Measurements from ENCODE around the gene SLX9.

SLX9 gene

DNA sequence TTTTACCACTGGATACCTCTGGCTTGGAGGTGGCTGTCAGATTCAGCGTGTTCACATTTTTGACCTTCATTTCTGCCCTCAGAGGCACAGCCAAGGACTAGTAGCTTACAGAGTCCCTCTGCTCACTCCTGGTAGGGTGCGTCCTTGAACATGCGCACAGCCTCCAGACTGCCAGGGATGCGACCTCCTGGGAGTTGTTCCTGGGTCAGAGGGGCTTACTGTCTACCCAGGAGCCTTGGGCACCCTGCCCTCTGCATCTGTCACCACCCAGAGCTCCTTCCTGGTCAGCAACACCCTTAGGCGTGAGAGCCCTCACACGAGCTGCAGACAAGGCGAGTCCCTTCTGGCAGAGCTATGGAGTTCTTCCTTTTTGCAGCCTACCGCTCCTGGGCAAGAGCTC lies 1.7 kb downstream of the SLX9 start:
- no peaks in the 10 kb centered on the region for H3K36me3 Mint-ChIP-seq
- H3K9me3 Mint-ChIP-seq (ENCODE audit: low read depth) = no peaks in the 10 kb centered on the region
- H3K4me1 Mint-ChIP-seq (ENCODE audit: low read depth) = peaks cover 42% of the 10 kb centered on the region
- peak overlapping the region; percentile 96 for H3K4me3 Mint-ChIP-seq
- H3K27ac Mint-ChIP-seq = no peak overlapping the region
- no peaks in the 10 kb centered on the region for H3K27me3 Mint-ChIP-seq

DNA sequence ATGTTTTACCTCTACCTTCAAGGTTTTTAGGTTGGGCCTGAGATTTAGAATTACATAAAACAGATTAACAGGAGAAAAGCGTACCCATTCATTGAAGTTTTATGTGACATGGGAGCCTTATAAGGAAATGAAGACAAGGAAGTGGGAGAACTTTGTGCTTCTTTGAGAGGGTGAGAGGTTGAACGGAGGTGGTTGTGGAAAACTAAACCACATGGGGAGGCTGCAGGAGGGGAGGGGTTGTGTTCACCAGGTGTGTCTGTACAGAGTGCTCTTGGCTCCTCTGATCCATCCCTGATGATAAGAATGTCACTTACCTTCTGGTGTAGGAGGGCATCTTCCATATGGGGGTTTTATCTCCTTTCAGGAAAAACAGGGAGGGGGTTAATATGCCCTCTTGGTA lies 2.7 kb downstream of the SLX9 start:
- Mint-ChIP-seq H3K36me3 (no peaks in the 10 kb centered on the region), H3K4me1 (ENCODE audit: low read depth) (peaks cover 44% of the 10 kb centered on the region), H3K4me3 (peak overlapping the region; percentile 96), H3K9me3 (ENCODE audit: low read depth) (no peaks in the 10 kb centered on the region), H3K27ac (no peak overlapping the region), H3K27me3 (no peaks in the 10 kb centered on the region)

DNA sequence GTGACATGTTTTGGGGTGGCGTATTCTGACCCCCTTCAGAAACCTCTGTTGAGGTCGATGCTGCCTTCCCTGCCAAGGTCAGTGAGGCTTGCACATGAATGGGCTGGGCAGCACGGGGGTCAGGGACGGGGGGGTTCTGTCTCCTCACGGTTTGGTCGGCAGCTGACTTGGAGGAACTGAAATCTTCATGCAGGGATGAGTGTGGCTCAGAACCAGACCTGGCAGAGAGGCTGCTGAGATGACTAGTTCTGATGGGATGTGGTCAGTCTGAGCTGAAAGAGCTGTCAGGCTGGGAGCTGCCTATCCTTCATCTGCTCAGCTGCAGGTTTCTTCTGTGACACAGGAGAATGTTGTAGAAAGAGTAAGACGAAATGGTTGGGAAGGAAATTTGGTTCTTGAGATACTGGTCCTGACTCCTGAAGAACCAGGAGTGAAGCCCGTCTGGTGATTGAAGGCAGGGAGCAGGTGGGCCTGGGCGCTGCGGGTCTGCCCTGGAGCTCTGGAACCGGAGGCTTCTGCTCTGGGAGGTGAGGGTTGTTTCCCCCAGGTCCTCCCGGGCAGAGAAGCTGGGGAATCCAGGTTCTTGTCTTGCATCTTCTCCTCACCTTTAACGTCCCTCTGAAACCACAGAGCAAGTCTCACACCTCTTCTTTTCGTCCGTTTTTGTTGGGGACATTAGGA lies 3.3 kb downstream of the SLX9 start:
- no peaks in the 10 kb centered on the region for H3K36me3 Mint-ChIP-seq
- no peaks in the 10 kb centered on the region for H3K27me3 Mint-ChIP-seq
- H3K27ac Mint-ChIP-seq = no peak overlapping the region
- H3K4me1 Mint-ChIP-seq (ENCODE audit: low read depth) = peaks cover 44% of the 10 kb centered on the region
- H3K9me3 Mint-ChIP-seq (ENCODE audit: low read depth) = no peaks in the 10 kb centered on the region
- peak overlapping the region; percentile 20 for H3K4me3 Mint-ChIP-seq

DNA sequence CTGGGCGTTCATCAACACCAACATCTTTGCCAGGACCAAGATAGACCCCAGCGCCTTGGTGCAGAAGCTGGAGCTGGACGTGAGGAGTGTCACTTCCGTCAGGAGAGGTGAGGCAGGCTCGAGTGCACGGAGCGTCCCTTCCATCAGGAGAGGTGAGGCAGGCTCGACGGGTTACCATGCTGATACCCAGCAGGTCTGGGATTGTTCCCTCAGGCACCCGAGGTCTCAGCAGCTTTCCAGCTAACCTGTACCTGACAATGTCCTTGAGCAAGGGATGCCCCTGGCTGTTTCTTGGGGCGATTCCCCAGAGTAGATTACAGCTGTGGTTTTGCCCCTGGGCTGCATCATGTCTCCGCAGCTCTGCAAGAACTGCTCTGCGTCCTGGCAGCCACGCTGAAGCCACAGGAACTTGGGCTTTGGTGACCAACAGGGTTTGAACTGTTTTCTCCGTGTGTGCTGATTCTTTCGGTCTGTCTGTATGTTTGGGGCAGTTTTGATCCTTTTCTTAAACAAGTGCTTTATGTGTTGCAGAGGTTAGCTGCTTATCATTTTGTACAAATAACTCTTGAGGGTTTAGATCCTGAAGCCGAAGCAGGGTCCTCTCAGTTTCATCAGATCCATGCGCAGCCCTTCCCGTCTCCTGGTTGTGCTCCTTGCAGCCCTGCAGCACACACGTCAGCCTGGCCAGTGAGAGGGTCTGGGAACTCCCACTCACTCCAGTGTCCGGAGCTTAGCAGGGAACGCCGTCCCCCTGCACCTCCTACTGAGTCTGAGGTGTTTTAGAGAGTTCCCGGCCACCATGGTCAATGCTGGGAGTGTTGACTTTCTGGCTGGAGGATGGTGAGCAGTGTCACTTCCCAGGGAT lies 4.1 kb downstream of the SLX9 start:
- H3K9me3 Mint-ChIP-seq (ENCODE audit: low read depth) = no peaks in the 10 kb centered on the region
- no peaks in the 10 kb centered on the region for H3K27me3 Mint-ChIP-seq
- H3K4me3 Mint-ChIP-seq = no peak overlapping the region
- peaks cover 44% of the 10 kb centered on the region for H3K4me1 Mint-ChIP-seq (ENCODE audit: low read depth)
- no peak overlapping the region for H3K27ac Mint-ChIP-seq
- H3K36me3 Mint-ChIP-seq = no peaks in the 10 kb centered on the region

DNA sequence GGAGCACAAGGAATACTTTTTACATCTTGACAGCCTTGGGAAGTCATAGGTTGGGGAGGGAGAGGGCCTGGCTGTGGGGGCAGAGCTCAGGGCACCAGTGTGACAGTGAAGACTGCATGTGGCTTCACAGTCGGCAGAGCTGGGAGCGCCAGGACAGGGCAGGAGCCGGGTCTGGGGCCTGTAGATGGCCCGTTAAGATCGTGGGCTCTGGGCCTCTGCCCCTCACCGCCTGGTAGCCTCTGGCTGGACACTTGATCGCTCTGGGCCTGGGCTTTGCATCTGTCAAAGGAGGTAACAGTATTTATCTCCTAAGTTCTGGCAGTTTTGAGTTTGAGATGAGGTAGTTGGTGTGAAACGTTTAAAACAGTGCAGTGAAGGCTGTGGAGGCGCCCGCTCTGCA lies 4.8 kb downstream of the SLX9 start:
- no peak overlapping the region for H3K4me3 Mint-ChIP-seq
- H3K27ac Mint-ChIP-seq = no peak overlapping the region
- no peaks in the 10 kb centered on the region for H3K36me3 Mint-ChIP-seq
- H3K27me3 Mint-ChIP-seq = no peaks in the 10 kb centered on the region
- H3K9me3 Mint-ChIP-seq (ENCODE audit: low read depth) = no peaks in the 10 kb centered on the region
- peaks cover 43% of the 10 kb centered on the region for H3K4me1 Mint-ChIP-seq (ENCODE audit: low read depth)

DNA sequence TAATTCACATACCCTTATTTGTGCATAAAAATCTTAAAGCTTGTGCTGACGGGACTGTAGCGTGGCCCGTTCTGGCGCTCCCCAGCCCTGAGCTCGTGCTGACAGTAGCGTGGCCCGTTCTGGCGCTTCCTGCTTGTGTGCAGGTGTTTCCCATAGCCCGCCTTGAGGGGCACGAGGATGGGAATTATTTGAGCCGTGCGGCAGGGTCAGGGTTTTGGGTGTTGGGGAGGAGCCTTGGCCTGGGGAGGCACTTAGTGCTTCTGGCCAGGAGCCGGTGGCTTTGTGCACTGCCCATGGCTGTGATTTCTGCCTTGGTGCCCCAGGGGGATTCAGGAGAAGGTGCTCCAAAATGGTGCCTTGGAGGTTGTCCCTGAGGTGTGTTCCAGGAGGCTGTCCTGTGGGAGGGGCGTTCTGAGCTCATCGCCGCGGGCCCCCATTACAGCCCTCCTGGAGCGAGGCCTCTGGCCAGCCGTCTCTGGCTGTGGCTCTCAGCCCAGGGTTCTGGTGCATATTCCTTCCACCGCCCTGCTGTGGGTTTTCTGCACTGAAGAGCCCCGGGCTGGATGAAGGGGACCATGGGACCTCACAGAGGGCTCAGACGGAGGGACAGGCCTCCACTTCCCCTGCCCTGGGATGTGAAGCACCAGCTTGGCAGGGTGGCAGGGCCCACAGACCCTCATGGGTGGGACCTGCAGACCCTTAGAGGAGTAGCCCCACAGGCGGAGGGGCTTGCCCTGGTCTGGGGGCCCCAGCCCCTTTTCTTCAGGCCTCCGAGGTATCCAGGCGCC lies 6.6 kb downstream of the SLX9 start:
- H3K9me3 Mint-ChIP-seq (ENCODE audit: low read depth) = no peaks in the 10 kb centered on the region
- no peaks in the 10 kb centered on the region for H3K36me3 Mint-ChIP-seq
- no peak overlapping the region for H3K27ac Mint-ChIP-seq
- H3K4me3 Mint-ChIP-seq = no peak overlapping the region
- no peaks in the 10 kb centered on the region for H3K27me3 Mint-ChIP-seq
- H3K4me1 Mint-ChIP-seq (ENCODE audit: low read depth) = peaks cover 36% of the 10 kb centered on the region

DNA sequence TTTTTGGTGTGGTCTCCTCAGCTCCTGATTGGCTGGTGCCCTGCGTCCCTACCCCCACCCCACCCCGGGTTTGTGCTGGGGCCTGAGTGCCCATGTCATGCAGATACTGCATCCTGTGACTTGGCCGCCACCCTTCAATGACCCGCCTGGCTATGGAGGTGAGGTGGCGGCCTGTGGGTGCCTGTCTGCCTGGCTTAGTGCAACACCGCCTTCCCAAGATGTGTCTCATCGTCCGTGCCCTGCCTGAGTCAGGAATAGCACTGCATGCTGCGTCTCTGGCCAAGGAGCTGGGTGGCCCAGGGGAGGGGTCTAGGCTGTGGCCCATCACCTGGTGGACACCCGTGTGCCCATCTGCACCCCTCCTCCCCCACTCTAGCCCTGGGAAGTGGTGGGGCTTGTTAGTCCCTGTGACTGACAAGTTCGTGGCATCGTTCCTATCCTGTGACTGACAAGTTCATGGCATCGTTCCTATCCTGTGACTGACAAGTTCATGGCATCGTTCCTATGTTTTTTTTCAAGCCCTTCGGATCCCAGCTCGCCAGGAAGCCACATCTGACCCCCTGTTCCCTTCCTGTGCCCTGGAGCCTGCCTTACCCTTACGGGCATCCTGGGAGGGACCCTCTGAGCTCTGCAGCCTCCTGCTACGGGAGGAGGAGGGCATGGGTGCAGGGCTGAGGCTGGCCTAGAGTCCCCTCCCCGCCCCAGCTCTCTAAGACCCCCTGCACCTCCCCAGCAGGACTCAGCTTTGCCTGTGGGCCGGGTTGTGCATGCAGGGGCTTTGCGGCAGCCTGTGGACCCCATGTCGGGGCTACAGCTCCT lies 7.5 kb downstream of the SLX9 start:
- H3K27ac Mint-ChIP-seq = no peak overlapping the region
- no peaks in the 10 kb centered on the region for H3K27me3 Mint-ChIP-seq
- H3K9me3 Mint-ChIP-seq (ENCODE audit: low read depth) = no peaks in the 10 kb centered on the region
- H3K36me3 Mint-ChIP-seq = no peaks in the 10 kb centered on the region
- peaks cover 27% of the 10 kb centered on the region for H3K4me1 Mint-ChIP-seq (ENCODE audit: low read depth)
- H3K4me3 Mint-ChIP-seq = no peak overlapping the region

DNA sequence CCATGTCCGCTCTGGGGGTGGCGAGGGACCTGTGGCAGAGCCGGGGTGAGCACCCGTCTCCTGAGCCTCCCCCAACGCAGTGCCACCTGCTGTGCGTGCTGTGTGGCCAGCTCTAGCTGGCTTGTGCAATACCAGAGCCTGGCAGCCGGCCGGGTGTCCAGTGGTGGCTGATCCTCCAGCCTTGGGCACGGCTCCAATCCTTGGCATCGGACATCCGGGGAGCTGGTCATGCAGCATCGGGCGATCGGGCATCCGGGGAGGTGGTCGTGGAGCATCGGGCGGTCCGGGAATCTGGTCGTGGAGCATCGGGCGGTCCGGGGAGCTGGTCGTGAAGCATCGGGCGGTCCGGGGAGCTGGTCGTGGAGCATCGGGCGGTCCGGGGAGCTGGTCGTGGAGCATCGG lies 8.1 kb downstream of the SLX9 start:
- Mint-ChIP-seq H3K36me3 (no peaks in the 10 kb centered on the region), H3K4me1 (ENCODE audit: low read depth) (peaks cover 23% of the 10 kb centered on the region), H3K27me3 (no peaks in the 10 kb centered on the region), H3K9me3 (ENCODE audit: low read depth) (no peaks in the 10 kb centered on the region), H3K27ac (no peak overlapping the region), H3K4me3 (no peak overlapping the region)

DNA sequence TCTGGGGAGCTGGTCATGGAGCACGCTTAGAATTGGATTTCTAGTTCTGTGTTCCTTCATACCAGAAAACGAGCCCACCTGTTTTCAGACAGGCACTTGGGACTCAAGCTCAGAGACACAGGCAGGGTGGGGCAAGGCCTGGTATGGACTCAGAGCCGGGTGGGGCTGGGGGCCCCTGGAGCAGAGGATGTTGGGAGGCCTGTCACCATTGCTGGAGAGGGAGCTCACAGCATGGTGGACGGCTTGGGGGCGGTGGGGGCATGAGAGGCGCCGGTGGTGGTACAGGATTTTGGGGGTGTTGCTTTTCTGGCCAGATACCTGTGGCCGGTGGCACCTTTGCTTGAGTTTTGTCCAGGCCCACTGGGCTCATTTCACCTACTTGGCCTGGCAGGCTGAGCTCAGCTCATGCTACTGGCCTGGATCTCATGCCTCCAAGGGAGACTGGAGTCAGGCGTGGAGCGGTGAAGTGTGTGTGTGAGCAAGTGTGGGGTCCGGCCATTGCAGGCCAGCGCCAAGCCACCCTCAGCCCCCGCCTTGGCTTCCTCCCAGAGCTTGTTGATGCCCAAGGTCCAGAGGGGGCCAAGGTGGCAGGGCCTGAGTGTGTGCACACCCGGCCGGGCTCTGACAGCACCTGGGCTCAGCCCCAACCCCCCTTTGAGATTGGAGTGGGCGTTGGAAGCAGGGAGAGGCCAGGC lies 8.7 kb downstream of the SLX9 start:
- Mint-ChIP-seq H3K4me1 (ENCODE audit: low read depth) (peaks cover 18% of the 10 kb centered on the region), H3K36me3 (no peaks in the 10 kb centered on the region), H3K4me3 (no peak overlapping the region), H3K9me3 (ENCODE audit: low read depth) (no peaks in the 10 kb centered on the region), H3K27me3 (no peaks in the 10 kb centered on the region), H3K27ac (no peak overlapping the region)

DNA sequence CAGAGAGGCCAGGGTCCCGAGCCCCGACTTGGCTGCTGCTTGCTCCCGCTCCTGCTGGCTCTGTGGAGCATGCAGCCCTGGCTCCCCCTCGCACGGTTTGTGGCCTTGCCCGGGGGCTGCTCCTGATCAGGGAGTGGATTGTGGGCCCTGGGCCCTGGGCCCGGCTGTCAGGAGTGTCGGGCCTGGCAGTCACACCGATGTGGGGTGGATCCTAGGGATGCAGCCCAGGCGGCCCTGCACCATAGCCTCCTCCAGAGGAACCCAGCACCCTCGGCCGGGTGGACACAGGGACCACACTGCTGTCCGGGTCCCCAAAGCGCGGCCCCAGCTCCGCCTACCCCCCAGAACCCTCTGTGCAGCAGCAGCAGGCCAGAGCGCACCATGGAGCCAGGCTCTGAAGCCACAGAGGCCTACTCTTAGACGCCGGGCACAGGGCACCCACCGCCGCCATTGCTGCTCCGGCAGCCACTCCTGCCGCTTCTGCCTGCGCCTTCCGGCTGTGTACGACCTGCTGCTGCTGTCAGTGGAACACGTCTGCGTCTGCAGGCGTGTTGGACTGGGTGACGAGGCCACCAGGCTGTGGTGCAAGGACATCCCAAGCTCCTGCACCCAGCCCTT lies 9.4 kb downstream of the SLX9 start:
- Mint-ChIP-seq H3K9me3 (ENCODE audit: low read depth) (no peaks in the 10 kb centered on the region), H3K27me3 (no peaks in the 10 kb centered on the region), H3K36me3 (no peaks in the 10 kb centered on the region), H3K27ac (no peak overlapping the region), H3K4me1 (ENCODE audit: low read depth) (peaks cover 19% of the 10 kb centered on the region), H3K4me3 (no peak overlapping the region)

DNA sequence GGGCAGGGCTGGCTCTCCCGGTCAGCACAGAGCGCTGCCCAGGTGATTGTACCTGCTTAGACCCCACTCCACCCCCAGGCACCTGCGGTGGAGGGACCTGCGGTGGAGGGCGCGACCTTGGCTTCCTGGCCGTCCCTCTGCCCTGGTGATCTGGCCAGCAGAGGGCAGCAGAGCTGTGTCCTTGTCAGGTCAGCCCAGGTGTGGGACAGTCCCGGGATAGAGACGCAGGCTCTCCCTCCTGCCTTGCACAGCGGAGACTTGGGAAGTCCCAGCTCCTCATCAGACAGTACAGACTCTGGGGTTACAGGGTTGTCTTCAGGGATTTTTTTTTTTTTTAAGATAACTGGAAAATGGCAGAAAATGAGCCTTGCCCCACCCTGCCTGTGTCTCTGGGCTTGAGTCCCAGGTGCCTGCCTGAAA lies 10.0 kb downstream of the SLX9 start:
- H3K27ac Mint-ChIP-seq = no peak overlapping the region
- no peaks in the 10 kb centered on the region for H3K27me3 Mint-ChIP-seq
- no peaks in the 10 kb centered on the region for H3K36me3 Mint-ChIP-seq
- peaks cover 18% of the 10 kb centered on the region for H3K4me1 Mint-ChIP-seq (ENCODE audit: low read depth)
- no peak overlapping the region for H3K4me3 Mint-ChIP-seq
- H3K9me3 Mint-ChIP-seq (ENCODE audit: low read depth) = no peaks in the 10 kb centered on the region

DNA sequence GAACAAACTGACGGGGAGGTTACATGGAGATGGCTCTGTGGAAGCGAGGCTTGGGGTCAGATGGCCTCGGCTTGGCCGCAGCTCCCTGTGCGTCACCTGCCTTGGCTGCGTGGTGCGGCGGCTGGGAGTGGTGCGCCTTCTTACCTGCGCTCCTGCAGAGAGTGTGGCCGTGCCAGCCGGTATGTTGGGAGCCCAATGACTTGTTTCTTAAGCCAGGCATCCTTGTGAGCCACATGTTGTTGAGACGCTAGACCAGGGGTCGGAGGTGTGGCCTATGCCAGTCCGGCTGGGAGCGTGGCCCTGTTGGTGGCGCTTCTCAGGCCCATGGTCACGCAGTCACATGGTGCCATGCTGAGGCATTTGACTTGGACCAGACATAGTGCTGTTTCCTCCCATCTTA lies 10.5 kb downstream of the SLX9 start:
- no peaks in the 10 kb centered on the region for H3K36me3 Mint-ChIP-seq
- no peak overlapping the region for H3K27ac Mint-ChIP-seq
- no peak overlapping the region for H3K4me3 Mint-ChIP-seq
- H3K27me3 Mint-ChIP-seq = no peaks in the 10 kb centered on the region
- peaks cover 16% of the 10 kb centered on the region for H3K4me1 Mint-ChIP-seq (ENCODE audit: low read depth)
- no peaks in the 10 kb centered on the region for H3K9me3 Mint-ChIP-seq (ENCODE audit: low read depth)

DNA sequence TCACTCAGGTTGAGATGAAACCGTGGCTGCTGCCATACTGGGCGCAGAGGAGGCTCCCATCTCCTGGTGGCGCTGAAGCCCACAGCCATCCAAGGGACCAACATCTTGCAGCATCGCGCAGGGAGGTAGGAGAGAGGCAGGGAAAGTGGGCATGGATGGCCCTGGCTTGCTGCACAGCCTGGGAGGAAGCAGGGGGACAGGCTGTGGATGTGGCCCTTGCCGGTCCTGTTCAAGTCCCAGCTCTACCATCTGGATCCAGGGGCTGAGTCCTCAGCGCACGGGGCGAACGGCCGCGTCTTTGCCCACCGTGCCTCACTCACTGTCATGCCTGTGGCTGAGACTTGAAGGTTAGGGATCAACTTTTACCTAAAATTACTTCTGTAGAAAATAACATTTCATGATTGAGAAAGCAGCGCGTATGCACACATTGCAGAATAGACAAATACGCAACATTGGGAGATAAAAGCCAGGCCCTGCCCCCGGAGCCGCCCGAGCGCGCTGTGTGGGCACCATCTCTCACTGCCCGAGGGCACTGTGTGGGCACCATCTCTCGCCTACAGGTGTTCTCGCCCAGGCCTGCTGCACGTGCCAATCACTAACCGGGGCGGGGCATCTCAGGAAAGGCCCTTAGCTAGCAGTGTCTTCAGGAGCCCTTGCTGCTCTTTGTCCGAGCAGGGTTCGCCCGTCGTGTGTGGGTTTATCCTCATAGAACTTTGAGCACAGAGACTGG lies 11.5 kb downstream of the SLX9 start:
- no peaks in the 10 kb centered on the region for H3K36me3 Mint-ChIP-seq

More for the DNA sequence above, 11.5 kb downstream of the SLX9 start:
- peaks cover 17% of the 10 kb centered on the region for H3K4me1 Mint-ChIP-seq (ENCODE audit: low read depth)
- no peak overlapping the region for H3K27ac Mint-ChIP-seq
- H3K9me3 Mint-ChIP-seq (ENCODE audit: low read depth) = no peaks in the 10 kb centered on the region
- no peak overlapping the region for H3K4me3 Mint-ChIP-seq
- no peaks in the 10 kb centered on the region for H3K27me3 Mint-ChIP-seq
